Neural cell (in vitro differentiated cells): ENCODE measurements around the gene SH3GL1.

Experiments
- CTCF ChIP-seq: fragments of 450-650 bp; IDR thresholded peaks from 2 replicates; pipeline ENCODE4 v1.5.1; 2014; ENCODE audit warnings: antibody characterized with exemption, mild to moderate bottlenecking, moderate library complexity; ENCODE audit not compliant: poor library complexity, severe bottlenecking
- EP300 ChIP-seq: fragments of 450-650 bp; conservative IDR thresholded peaks from 2 replicates; pipeline ENCODE4 v1.6.1; 2014; ENCODE audit warnings: antibody characterized with exemption, mild to moderate bottlenecking, moderate library complexity; ENCODE audit not compliant: poor library complexity, severe bottlenecking
- EZH2 ChIP-seq: fragments of 200-600, 300-800 bp; shearing (Covaris generic), sonication (generic); IDR thresholded peaks from 2 replicates; pipeline ENCODE4 v1.6.1; 2014; ENCODE audit warnings: antibody characterized with exemption, low read length, borderline replicate concordance, mild to moderate bottlenecking; ENCODE audit not compliant: insufficient read depth, poor library complexity, severe bottlenecking
- MXI1 ChIP-seq: fragments of 450-650 bp; conservative IDR thresholded peaks from 2 replicates; pipeline ENCODE4 v1.6.1; 2014; ENCODE audit warnings: antibody characterized with exemption, mild to moderate bottlenecking; ENCODE audit not compliant: poor library complexity, severe bottlenecking
- POLR2AphosphoS5 ChIP-seq: IDR thresholded peaks from 2 replicates; pipeline ENCODE4 v1.6.1; 2012
- RAD21 ChIP-seq: fragments of 450-650 bp; conservative IDR thresholded peaks from 2 replicates; pipeline ENCODE4 v1.6.1; 2014; ENCODE audit warnings: antibody characterized with exemption, mild to moderate bottlenecking, moderate library complexity
- REST ChIP-seq: IDR thresholded peaks from 2 replicates; pipeline ENCODE4 v1.6.1; 2012; ENCODE audit warnings: borderline replicate concordance
- SMC3 ChIP-seq: fragments of 450-650 bp; conservative IDR thresholded peaks from 2 replicates; pipeline ENCODE4 v1.6.1; 2014; ENCODE audit warnings: antibody characterized with exemption, mild to moderate bottlenecking, moderate library complexity; ENCODE audit not compliant: poor library complexity
- TAF1 ChIP-seq: IDR thresholded peaks from 2 replicates; pipeline ENCODE4 v1.6.1; 2012; ENCODE audit warnings: low read depth

GRCh38 chr19:4347521-4347920, 52.8 kb downstream of the SH3GL1 start:
- TF ChIP-seq CTCF: no peak
- TF ChIP-seq TAF1: no peak
- no peak for TF ChIP-seq EZH2
- no peak for TF ChIP-seq POLR2AphosphoS5
- TF ChIP-seq MXI1: no peak
- TF ChIP-seq REST: no peak
- TF ChIP-seq RAD21: no peak
- no peak for TF ChIP-seq EP300
- TF ChIP-seq SMC3: no peak
